Smooth muscle cell (in vitro differentiated cells): Measurements from ENCODE around the gene PCGF1. TPM values are rescaled to one million over a fixed set of nuclear protein-coding genes. Genes with fewer than 3 reads are reported as not detected.

Source experiments
- DNase-seq: peaks from one replicate; lab custom pipeline; 2025; ENCODE audit not compliant: unreplicated experiment; lab: John Stamatoyannopoulos, UW
- H2AFZ ChIP-seq: fragments of 200-600 bp; sonication (generic); 2 replicates; pipeline ENCODE4 v1.6.0; 2016; ENCODE audit warnings: antibody characterized with exemption, low read depth, mild to moderate bottlenecking
- H3F3A ChIP-seq: fragments of 200-600 bp; sonication (generic); 2 replicates; pipeline ENCODE4 v1.6.0; 2017; ENCODE audit warnings: antibody characterized with exemption, low read depth
- H3K27ac ChIP-seq: fragments of 200-600 bp; sonication (generic); 2 replicates; pipeline ENCODE4 v1.5.1; 2016; ENCODE audit warnings: low read depth, mild to moderate bottlenecking
- H3K27me3 ChIP-seq: fragments of 200-600 bp; sonication (generic); 2 replicates; pipeline ENCODE4 v1.6.1; 2016; ENCODE audit warnings: low read depth, mild to moderate bottlenecking
- H3K36me3 ChIP-seq: fragments of 200-600 bp; sonication (generic); 2 replicates; pipeline ENCODE4 v1.5.1; 2016; ENCODE audit warnings: low read depth
- H3K4me1 ChIP-seq: fragments of 200-600 bp; sonication (generic); 2 replicates; pipeline ENCODE4 v1.5.1; 2016; ENCODE audit warnings: low read depth
- H3K4me2 ChIP-seq: fragments of 200-600 bp; sonication (generic); 2 replicates; pipeline ENCODE4 v1.6.0; 2016; ENCODE audit warnings: mild to moderate bottlenecking
- H3K4me3 ChIP-seq: fragments of 200-600 bp; sonication (generic); 2 replicates; pipeline ENCODE4 v1.5.1; 2016; ENCODE audit warnings: mild to moderate bottlenecking
- H3K79me2 ChIP-seq: fragments of 200-600 bp; sonication (generic); 2 replicates; pipeline ENCODE4 v1.6.0; 2016; ENCODE audit warnings: low read depth, mild to moderate bottlenecking
- H3K9ac ChIP-seq: fragments of 200-600 bp; sonication (generic); 2 replicates; pipeline ENCODE4 v1.6.0; 2016; ENCODE audit warnings: low read depth
- H3K9me3 ChIP-seq: fragments of 200-600 bp; sonication (generic); replicated peaks from 2 replicates; pipeline ENCODE4 v1.5.1; 2016; ENCODE audit warnings: low read depth
- H4K20me1 ChIP-seq: fragments of 200-600 bp; sonication (generic); 2 replicates; pipeline ENCODE4 v1.6.0; 2016; ENCODE audit warnings: low read depth
- CTCF ChIP-seq: fragments of 200-600 bp; sonication (generic); IDR thresholded peaks from 2 replicates; pipeline ENCODE4 v1.5.1; 2017; ENCODE audit warnings: borderline replicate concordance, mild to moderate bottlenecking, antibody characterized with exemption; ENCODE audit not compliant: insufficient read depth, poor library complexity, severe bottlenecking
- WGBS: methylation state at CpG from one replicate; pipeline ENCODE4 v1.1.7; 2016; ENCODE audit warnings: low lambda C conversion rate; 5-methylcytosine and 5-hydroxymethylcytosine counted together
- polyA plus RNA-seq: library from polyadenylated mRNA; unstranded; fragments of >200 nt; fragmentation: Nextera tagmentation; extraction: Ambion mirVana; gene quantifications from 2 replicates; pipeline ENCODE4 v1.2.1, GENCODE V29; 2016
- total RNA-seq: library from RNA; depleted of rRNA; stranded (reverse); fragments of >200 nt; gene quantifications from 2 replicates; pipeline ENCODE4 v1.2.3, GENCODE V29; 2014

PCGF1 gene
- total and polyA plus RNA-seq, 2 experiments from 2014 or later = 19.1 to 29.3 TPM

DNA sequence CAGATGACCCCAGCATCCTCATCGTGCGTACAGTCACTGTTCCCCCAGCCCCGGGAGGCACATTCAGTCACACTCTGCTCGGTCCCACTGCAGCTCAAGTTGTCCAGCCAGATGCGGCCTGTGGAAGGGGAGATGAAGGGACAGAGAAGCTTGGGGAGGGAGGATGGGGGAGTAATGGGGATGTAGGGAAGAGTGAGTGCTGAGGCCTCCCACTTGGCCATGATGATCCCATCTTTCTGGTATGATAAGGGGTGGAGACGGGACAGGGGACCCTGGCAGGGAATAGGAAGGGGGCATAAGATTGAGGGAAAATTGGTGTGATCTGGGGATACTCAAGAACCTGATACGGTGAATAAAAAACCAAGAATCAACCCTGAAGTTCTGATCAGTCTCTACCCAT lies 42.7 kb upstream of the PCGF1 start:
- Histone ChIP-seq H3K9ac (no peak overlapping the region), H3K27me3 (no peaks in the 10 kb centered on the region), H3K27ac (peak overlapping the region; percentile 37), H3K36me3 (no peaks in the 10 kb centered on the region), H4K20me1 (peaks cover 50% of the 10 kb centered on the region), H3K79me2 (peaks cover 59% of the 10 kb centered on the region), H3K4me3 (no peak overlapping the region), H3K9me3 (no peaks in the 10 kb centered on the region), H3K4me2 (peak overlapping the region; percentile 98), H2AFZ (no peak overlapping the region), H3F3A (peaks cover 8% of the 10 kb centered on the region), H3K4me1 (peaks cover 23% of the 10 kb centered on the region)
- TF ChIP-seq CTCF = no peak
- WGBS = 65% methylated on average over 7 of the region's 7 CpGs
- no peak for DNase-seq

DNA sequence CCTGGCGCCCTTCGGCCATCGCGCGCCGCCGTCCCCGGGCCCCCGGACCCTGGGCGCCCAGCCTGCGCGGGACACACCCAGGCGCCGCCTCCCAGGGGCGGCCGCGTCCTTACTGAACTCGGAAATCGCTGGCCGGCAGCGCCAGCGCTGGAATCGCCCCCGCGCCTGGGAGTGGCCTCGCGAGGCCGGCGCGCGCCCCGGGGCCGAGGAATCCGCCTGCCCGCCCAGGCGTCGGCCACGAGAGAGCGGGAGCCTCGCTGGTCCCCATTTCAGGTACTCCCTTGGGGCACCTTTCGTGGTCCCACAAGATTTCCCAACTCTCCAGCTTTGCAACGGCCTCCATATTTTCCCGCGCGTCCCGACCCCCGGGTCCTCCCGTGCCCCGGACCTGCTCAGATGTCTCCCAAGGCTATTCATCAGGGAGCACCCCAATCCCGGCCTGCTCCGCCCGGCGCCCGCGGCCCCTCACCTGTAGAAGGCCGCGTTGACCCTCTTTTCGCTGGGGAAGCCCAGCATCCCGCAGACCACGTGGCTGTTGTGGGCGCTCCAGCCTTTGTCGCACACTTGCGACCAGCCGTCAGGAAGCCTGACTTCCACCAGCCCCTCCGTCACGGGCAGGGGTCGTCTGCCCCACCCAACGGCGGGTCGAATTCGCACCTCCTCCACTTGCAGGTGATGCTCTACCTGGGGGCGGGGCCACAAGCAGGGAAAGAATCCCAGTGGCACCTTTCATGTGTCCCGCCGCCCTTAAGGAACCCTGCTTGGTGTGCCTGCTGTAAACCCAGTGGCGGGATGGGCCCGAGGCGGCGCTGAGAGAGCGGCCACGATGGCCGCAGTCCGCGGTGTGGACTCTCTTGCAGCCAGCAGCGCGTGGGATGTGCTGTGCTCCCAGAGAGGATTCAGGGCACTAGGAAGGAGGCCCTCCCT lies 41.7 kb upstream of the PCGF1 start:
- Histone ChIP-seq H3K4me3 (peak overlapping the region; percentile 68), H3K27ac (peak overlapping the region; percentile 37), H3K9ac (no peak overlapping the region), H3F3A (peaks cover 8% of the 10 kb centered on the region), H3K79me2 (peaks cover 53% of the 10 kb centered on the region), H3K9me3 (no peaks in the 10 kb centered on the region), H3K4me1 (peaks cover 23% of the 10 kb centered on the region), H3K27me3 (no peaks in the 10 kb centered on the region), H3K4me2 (peak overlapping the region; percentile 98), H3K36me3 (peaks cover 3% of the 10 kb centered on the region), H2AFZ (peak overlapping the region; percentile 73), H4K20me1 (peaks cover 61% of the 10 kb centered on the region)
- no peak for DNase-seq
- 3% methylated on average over 78 of the region's 85 CpGs for WGBS
- TF ChIP-seq CTCF = no peak

DNA sequence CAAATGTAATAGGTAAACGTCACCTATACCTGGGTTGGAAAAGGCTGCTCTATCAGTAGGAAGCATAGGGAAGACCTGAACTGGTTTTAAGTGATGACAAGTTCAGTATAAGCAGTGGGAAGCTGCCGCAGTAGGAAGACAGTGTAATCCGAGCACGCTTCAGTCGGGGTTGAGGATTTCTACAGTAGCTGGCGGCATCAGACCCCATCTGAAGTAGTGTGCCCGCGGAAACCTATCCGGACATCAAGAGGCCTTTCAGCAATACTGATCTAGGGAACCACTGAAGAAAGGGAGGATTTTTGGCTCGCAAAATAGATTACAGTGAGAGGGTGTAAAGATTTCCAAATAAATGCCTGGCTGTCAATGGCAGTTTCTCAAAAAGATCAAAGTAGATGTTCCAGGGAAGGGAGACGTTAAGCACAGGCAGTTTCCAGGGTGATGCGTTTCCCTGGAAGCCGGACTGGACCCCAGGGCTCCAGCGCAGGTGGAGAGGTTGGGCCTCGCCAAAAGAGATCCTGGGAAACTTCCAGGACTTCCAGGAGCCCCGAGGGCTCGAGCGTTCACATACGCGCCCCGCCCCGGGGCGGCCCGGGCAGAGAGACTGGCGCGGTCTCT lies 40.9 kb upstream of the PCGF1 start:
- H2AFZ ChIP-seq = peak overlapping the region; percentile 73
- TF ChIP-seq CTCF = no peak
- H3K9ac ChIP-seq = no peak overlapping the region
- H3K27me3 ChIP-seq = no peaks in the 10 kb centered on the region
- peak overlapping the region; percentile 27 for H3K27ac ChIP-seq
- peaks cover 8% of the 10 kb centered on the region for H3F3A ChIP-seq
- 10% methylated on average over 23 of the region's 26 CpGs for WGBS
- peaks cover 3% of the 10 kb centered on the region for H3K36me3 ChIP-seq
- peaks cover 65% of the 10 kb centered on the region for H4K20me1 ChIP-seq
- no peaks in the 10 kb centered on the region for H3K9me3 ChIP-seq
- no peak for DNase-seq
- peak overlapping the region; percentile 98 for H3K4me2 ChIP-seq
- peaks cover 23% of the 10 kb centered on the region for H3K4me1 ChIP-seq
- H3K4me3 ChIP-seq = peak overlapping the region; percentile 68
- H3K79me2 ChIP-seq = peaks cover 52% of the 10 kb centered on the region
